Aorta (tissue), 5 donors: ENCODE data around the gene SH3BP1. TPM values are rescaled to one million over a fixed set of nuclear protein-coding genes. Genes with fewer than 3 reads are reported as not detected.
A peak's percentile ranks its signal among the peaks of the same experiment; 100 is the strongest.

ENCODE experiments used
- ATAC-seq: fragments of 200-7000 bp; cut with Tn5 transposase; one replicate; pipeline ENCODE4 v1.9.1; 2022; ENCODE audit warnings: moderate library complexity; ENCODE audit not compliant: low FRiP score
- DNase-seq, 2 donors: peaks; one replicate each; pipeline ENCODE4 v3.0.0-alpha.2; 2020
- H3K27ac ChIP-seq, 2 donors: one replicate each; pipeline ENCODE4 v1.5.1; 2013; ENCODE audit warnings: low read length in 2 of 2, mild to moderate bottlenecking in 2 of 2, moderate library complexity in 2 of 2, control low read depth in 1 of 2, inconsistent platforms in 1 of 2, low read depth in 1 of 2
- H3K27me3 ChIP-seq, 2 donors: one replicate each; pipeline ENCODE4 v1.6.1; 2013; ENCODE audit warnings: control low read depth in 1 of 2, low read length in 1 of 2, mild to moderate bottlenecking in 1 of 2, moderate library complexity in 1 of 2; ENCODE audit not compliant: insufficient read depth in 2 of 2, control insufficient read depth in 1 of 2
- H3K36me3 ChIP-seq, 2 donors: one replicate each; pipeline ENCODE4 v1.6.1; 2013; ENCODE audit warnings: control low read depth in 1 of 2, low read length in 1 of 2, mild to moderate bottlenecking in 1 of 2; ENCODE audit not compliant: insufficient read depth in 2 of 2, control insufficient read depth in 1 of 2
- H3K4me1 ChIP-seq, 2 donors: one replicate each; pipeline ENCODE4 v1.6.1; 2013; ENCODE audit warnings: low read length in 2 of 2, control low read depth in 1 of 2, mild to moderate bottlenecking in 1 of 2, moderate library complexity in 1 of 2; ENCODE audit not compliant: insufficient read depth in 2 of 2, control insufficient read depth in 1 of 2
- H3K4me3 ChIP-seq, 2 donors: one replicate each; pipeline ENCODE4 v1.5.1; 2013; ENCODE audit warnings: low read length in 2 of 2, control low read depth in 1 of 2, mild to moderate bottlenecking in 1 of 2
- H3K9me3 ChIP-seq: one replicate; pipeline ENCODE4 v1.6.1; 2013; ENCODE audit warnings: mild to moderate bottlenecking, low read length; ENCODE audit not compliant: control insufficient read depth
- WGBS, 2 donors: extraction: QIAGEN DNeasy Blood & Tissue Kit; methylation state at CpG; one replicate each; pipeline ENCODE4 v1.1.7; 2013; 5-methylcytosine and 5-hydroxymethylcytosine counted together
- intact Hi-C, 2 donors: fragments of 100-400 bp; cut with DNase I; formaldehyde crosslinking; loops; one replicate each; pipeline versions ENCODE4 v1.14.2 to v1.15.0; 2022
- polyA plus RNA-seq, 2 donors: library from polyadenylated mRNA; stranded (reverse); fragments of 200-250 nt; gene quantifications; one replicate each; pipeline ENCODE4 v1.2.3, GENCODE V29; 2013
- total RNA-seq, 2 donors: library from RNA; stranded (reverse); fragmentation: NEBNext Ultra II Directional; extraction: Animal tissue kit (Norgen Biotek cat#: 25700); gene quantifications; one replicate each; pipeline ENCODE4 v1.2.1, GENCODE V29; 2021
- donor health status: healthy with polysubstance abuse.
- donor health status: Bipolar disorder and iron deficiency.
- donor health status: DM: no; HTN: no; CAD: no.
- donor health status: DM: no; HTN: no; CAD: no.
- donor health status: DM: yes; HTN: yes; CAD: no.

SH3BP1 gene
- total and polyA plus RNA-seq, 4 donors, result 3.5 to 18.2 (median 11.0) TPM

DNA sequence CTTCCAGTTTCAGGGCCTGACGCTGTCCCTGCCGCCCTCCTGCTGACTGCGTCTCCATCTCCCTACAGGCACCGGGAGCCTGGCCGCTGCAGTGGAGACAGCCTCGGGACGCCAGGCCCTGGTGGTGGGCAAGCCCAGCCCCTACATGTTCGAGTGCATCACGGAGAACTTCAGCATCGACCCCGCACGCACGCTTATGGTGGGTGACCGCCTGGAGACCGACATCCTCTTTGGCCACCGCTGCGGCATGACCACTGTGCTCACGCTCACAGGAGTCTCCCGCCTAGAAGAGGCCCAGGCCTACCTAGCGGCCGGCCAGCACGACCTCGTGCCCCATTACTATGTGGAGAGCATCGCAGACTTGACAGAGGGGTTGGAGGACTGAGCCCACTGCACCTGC lies 26.0 kb downstream of the SH3BP1 start:
- Histone ChIP-seq H3K36me3 (no peaks in the 10 kb centered on the region), H3K27me3 (no peaks in the 10 kb centered on the region), H3K4me1 (no peaks in the 10 kb centered on the region), H3K4me3 (no peak overlapping the region), H3K9me3 (no peaks in the 10 kb centered on the region), H3K27ac (no peak overlapping the region)
- no peak for ATAC-seq
- DNase-seq, result no peak
- WGBS, 2 donors, result 93 to 94% methylated on average over 24 of the region's 24 CpGs
- intact Hi-C loops, result loop anchor here in 1 of 2 donors (2.0 kb wide), 1 partner anchor 57 kb away; no protein-coding TSS in a partner anchor

DNA sequence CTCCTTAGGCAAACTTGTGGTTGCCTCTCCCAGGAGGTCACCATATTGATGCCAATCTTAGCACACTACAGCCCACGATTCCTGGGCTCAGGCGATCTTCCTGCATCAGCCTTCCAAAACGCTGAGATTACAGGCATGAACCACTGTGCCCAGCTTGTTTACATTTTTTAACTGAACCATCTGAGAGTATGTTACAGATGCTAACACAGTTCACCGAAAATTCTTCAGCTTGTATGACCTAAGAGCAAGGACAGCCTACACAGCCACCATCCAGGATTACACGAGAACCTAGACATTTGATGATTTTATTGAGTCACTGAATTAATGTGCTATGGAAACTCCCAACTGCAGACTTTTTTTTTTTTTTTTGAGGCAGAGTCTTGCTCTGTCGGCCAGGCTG lies 30.1 kb downstream of the SH3BP1 start:
- DNase-seq, result no peak
- Histone ChIP-seq H3K9me3 (no peaks in the 10 kb centered on the region), H3K4me1 (no peaks in the 10 kb centered on the region), H3K27me3 (no peaks in the 10 kb centered on the region), H3K27ac (no peak overlapping the region), H3K4me3 (no peak overlapping the region), H3K36me3 (no peaks in the 10 kb centered on the region)
- ATAC-seq, result no peak
- 72 to 74% methylated on average over 6 of the region's 6 CpGs for WGBS, 2 donors
- intact Hi-C loops, result no loop called here

DNA sequence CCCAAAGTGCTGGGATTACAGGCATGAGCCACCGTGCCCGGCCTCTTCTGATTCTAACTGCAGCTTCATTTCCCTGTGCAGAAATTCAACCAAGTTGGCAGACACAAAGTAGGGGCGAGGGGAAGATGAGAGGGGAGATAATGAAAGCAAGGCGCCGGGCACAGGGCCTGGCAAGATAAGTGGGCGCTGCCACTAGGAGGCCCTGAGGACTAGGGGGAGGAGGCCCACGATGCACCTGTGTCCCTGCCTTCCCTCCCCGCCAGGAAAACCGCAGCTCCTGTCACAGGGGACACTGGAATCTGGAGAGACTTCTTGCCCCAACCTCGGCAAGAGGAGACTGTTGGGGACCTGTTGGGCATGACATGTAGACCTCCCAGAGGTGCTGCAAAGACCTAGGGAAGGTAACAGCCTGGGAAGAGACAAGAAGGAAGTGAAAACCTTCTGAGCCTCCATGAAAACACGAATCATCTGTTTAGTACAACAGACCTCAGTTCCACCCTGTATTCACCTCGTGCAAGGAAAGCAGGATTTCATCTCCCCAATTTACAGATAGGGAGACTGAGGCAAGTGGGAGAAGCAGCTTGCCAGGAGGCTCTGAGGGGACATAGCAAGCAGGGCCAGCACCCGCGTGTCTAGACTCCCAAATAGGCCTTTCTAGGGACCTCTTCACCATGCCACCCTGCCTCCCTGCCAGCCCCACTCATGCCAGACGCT lies 32.9 kb downstream of the SH3BP1 start:
- no peaks in the 10 kb centered on the region for H3K4me1 ChIP-seq
- no peaks in the 10 kb centered on the region for H3K27me3 ChIP-seq
- intact Hi-C loops, result no loop called here
- H3K36me3 ChIP-seq, result no peaks in the 10 kb centered on the region
- no peak overlapping the region for H3K4me3 ChIP-seq
- DNase-seq (no peak), ATAC-seq (no peak)
- H3K9me3 ChIP-seq, result no peaks in the 10 kb centered on the region
- H3K27ac ChIP-seq, result no peak overlapping the region
- 84% methylated on average over 15 of the region's 15 CpGs for WGBS, 2 donors

DNA sequence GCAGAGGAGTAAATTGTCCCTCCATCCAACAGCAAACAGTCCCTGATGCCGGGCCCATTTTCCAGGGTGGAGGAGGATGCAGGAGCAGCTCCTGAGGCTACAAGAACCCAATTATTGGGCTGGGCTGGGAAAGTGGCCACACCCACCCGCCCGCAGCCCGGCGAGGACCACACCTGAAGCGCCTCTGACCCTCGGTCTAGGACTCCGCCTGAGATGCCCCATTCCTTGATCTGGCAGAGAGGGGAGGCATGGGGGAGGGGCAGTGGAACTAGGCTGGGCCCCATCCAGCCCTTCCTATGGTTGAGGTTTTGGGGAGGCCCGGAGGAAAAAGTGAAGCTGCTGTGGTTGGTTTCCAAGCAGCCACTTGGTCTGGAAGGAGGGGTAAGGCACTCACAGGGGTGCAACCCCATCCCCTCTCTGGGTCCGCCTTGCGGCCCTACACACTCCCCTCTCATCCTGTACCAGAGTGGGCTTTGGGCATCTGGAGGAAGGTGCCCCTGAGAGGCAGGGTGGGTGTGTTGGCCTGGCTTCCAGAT lies 33.5 kb downstream of the SH3BP1 start:
- ATAC-seq, result no peak
- Histone ChIP-seq H3K4me3 (no peak overlapping the region), H3K27ac (peak overlapping the region in 1 of 2 donors; percentile 15), H3K9me3 (no peaks in the 10 kb centered on the region), H3K27me3 (no peaks in the 10 kb centered on the region), H3K36me3 (no peaks in the 10 kb centered on the region), H3K4me1 (no peaks in the 10 kb centered on the region)
- DNase-seq, result no peak
- 83 to 85% methylated on average over 11 of the region's 11 CpGs for WGBS, 2 donors
- intact Hi-C loops, result no loop called here

DNA sequence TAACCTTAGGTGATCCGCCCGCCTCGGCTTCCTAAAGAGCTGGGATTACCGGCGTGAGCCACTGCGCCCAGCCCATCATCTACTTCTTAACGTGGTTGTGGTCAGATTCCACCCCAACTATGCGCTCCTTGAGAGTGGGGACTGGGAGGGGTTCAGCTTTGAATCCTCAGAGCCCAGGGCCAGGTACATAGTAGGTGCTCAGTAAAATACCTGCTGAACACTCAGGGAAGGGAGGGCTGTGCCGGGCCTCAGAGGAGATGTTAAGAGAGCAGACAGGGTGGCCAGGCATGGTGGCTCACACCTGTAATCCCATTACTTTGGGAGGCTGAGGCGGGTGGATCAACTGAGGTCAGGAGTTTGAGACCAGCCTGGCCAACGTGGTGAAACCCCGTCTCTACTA lies 34.8 kb downstream of the SH3BP1 start:
- ATAC-seq (no peak), DNase-seq (no peak)
- no peaks in the 10 kb centered on the region for H3K9me3 ChIP-seq
- H3K27me3 ChIP-seq, result no peaks in the 10 kb centered on the region
- intact Hi-C loops, result no loop called here
- 87 to 89% methylated on average over 12 of the region's 12 CpGs for WGBS, 2 donors
- no peak overlapping the region for H3K4me3 ChIP-seq
- peak overlapping the region; percentile 64 to 78 for H3K27ac ChIP-seq
- H3K36me3 ChIP-seq, result no peaks in the 10 kb centered on the region
- no peaks in the 10 kb centered on the region for H3K4me1 ChIP-seq

DNA sequence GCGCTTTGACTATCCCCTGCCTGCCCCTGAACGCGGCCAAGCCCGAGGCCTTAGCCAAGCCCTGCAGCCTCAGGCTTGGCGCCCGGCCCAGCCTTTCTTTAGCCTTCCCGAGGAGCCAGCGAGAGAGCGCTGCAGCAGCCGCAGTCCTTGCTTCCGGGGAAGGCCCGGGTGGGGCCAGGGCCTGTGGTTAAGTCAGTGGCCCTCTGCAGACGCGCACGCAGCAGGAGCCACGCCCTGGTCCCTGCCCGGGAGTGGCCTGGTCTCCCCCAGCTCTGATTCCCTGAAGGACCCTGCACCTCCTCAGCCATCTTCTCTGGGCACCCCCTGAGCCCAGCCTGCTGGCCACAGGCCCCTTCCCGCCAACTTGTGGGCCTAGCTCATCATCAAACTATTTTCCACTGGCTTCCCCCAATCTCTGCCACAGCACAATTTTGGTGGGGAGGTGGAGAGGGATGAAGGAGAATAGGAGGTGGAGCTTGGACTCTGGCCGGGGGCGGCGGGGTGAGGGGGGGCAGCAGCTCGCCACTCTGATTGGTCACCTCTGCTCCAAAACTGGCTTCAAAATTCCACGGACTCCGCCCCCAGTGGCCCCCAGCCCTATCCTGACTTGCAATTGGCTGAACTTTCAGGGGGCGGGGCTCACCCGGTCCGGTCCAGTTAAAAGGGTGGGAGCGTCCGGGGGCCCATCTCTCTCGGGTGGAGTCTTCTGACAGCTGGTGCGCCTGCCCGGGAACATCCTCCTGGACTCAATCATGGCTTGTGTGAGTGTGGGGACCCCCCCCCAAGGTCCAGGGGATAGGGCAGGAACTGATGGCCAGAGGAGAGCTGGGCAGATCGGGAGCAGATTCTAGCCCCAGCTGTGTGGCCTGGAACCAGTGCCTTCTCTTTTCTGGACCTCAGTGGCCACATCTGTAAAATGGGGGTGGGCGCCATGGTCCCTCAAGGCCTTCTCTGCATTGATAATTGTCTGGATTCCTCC lies 35.8 kb downstream of the SH3BP1 start, which contains the start of gene LGALS1:
TSS of gene LGALS1 (plus strand) at position 686 of the 979 bp plus-strand sequence. CDS start at position 753, 67 bp downstream.
- Histone ChIP-seq H3K4me3 (peak within 1 kb of the TSS; percentile 60 to 65), H3K27ac (peak within 1 kb of the TSS in 1 of 2 donors; percentile 77), H3K4me1 (no peaks in the 10 kb centered on the region), H3K36me3 (no peaks in the 10 kb centered on the region), H3K27me3 (no peaks in the 10 kb centered on the region), H3K9me3 (no peaks in the 10 kb centered on the region)
- intact Hi-C loops, result no loop called here
- DNase-seq (peak; percentile 98), ATAC-seq (peak; percentile 93)
- 0 to 1% methylated on average over 33 to 34 of the region's 34 CpGs for WGBS, 2 donors

DNA sequence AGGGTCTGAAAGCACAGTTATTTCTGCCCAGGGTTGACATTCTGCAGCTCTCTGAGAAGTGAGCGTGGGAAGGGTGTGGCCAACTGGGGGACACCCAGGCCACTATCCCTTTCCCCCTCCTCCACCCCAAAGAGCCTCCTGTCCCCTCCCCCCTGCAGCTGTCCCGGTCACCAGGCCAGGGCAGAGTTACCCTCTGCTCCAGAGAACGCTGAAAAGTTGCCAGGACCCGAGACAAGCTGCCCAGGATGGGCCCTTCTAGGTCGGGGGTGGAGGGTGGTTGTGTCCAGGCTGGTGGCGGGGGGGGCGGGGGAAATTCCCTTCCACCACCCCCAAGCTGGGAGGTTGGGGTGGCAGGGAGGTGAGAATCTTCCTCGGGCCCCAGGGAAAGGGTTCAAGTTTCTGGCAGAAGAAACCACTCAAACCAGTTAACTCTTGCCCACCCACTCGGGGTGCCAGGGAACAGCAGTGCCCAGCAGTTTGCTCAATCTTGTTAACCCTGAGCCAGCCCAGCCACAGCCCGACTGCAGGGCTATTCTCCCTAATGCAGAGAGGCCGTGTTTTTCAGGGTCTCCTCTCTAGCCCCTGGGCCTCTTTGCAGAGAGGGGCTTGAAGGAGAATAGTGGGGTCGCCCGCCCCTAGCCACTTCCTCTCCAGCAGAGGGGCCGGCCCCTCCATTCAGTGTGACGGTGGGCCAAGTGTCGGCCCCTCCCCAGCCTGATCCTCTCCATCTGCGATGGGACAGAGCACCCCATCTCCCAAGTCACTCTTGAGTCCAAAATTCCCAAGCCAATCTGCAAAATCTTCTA lies 36.7 kb downstream of the SH3BP1 start:
- intact Hi-C loops, result no loop called here
- Histone ChIP-seq H3K36me3 (no peaks in the 10 kb centered on the region), H3K9me3 (no peaks in the 10 kb centered on the region), H3K4me3 (peak overlapping the region; percentile 60 to 65), H3K4me1 (no peaks in the 10 kb centered on the region), H3K27me3 (no peaks in the 10 kb centered on the region), H3K27ac (peak overlapping the region in 1 of 2 donors; percentile 77)
- peak; percentile 1 for ATAC-seq
- peak in 1 of 2 donors; percentile 66 for DNase-seq
- WGBS, 2 donors, result 0 to 2% methylated on average over 16 to 17 of the region's 17 CpGs
